ENCODE measurements around the gene KCNK10. TPM values are rescaled to one million over a fixed set of nuclear protein-coding genes. Genes with fewer than 3 reads are reported as not detected.

Gene KCNK10
- total and polyA plus RNA-seq, 7 donors, result under 0.01 to 0.60 (median 0.28) TPM; not detected in 1

DNA sequence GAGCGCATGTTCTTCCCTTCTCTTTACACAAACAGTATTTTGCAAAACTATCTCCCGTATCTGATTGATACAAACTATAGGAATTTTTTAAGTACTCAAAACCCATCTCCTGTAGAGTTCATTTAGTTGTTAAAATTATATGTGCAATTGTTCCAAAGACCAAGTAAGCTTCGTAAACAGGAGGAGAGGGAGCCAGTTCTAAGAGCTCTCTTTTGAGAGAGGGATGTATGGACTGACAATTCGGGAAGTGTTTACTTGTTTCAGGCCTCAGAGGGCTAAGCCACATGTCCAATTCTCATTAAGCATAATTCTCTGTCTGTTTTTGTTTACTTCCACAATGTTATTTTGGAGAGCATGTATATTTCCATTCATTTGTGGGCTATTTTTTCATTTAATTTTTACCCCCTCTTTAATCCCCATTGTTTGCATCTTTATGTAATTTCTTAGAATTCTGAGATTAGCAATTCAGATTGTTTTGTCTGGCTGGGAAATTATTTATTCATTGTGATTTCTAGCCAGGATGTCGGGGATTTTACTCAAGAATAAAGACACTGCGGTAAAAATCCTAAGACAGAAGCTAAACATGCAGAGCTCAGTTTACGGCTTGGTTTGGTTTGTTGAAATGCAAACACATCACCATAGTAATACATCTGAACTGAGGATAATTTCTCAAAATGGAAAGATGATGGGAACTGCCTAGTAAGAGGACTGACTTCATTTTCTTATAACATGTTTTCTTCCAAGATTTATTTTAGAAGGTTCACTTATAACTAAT is 126.8 kb downstream of the KCNK10 start:
- Histone ChIP-seq H3K27me3 (peaks cover 0 to 43% (median 0%) of the 10 kb centered on the region in 3 donors), H3K4me1 (no peaks in the 10 kb centered on the region), H3K4me3 (no peak overlapping the region), H3K9me3 (no peaks in the 10 kb centered on the region), H3K36me3 (no peaks in the 10 kb centered on the region), H3K27ac (no peak overlapping the region)
- TF ChIP-seq EP300 (IDR thresholded peaks at IDR 0.05) (no peak), POLR2AphosphoS5 (IDR thresholded peaks at IDR 0.05) (no peak), POLR2A (IDR thresholded peaks at IDR 0.05) (no peak)
- TF ChIP-seq, protein P1, sequence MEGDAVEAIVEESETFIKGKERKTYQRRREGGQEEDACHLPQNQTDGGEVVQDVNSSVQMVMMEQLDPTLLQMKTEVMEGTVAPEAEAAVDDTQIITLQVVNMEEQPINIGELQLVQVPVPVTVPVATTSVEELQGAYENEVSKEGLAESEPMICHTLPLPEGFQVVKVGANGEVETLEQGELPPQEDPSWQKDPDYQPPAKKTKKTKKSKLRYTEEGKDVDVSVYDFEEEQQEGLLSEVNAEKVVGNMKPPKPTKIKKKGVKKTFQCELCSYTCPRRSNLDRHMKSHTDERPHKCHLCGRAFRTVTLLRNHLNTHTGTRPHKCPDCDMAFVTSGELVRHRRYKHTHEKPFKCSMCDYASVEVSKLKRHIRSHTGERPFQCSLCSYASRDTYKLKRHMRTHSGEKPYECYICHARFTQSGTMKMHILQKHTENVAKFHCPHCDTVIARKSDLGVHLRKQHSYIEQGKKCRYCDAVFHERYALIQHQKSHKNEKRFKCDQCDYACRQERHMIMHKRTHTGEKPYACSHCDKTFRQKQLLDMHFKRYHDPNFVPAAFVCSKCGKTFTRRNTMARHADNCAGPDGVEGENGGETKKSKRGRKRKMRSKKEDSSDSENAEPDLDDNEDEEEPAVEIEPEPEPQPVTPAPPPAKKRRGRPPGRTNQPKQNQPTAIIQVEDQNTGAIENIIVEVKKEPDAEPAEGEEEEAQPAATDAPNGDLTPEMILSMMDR (IDR thresholded peaks at IDR 0.05), result no peak
- intact Hi-C loops (cut with DNase I), result no loop called here
- WGBS, 2 donors, result 79 to 85% methylated on average over 7 of the region's 7 CpGs
- no peak for DNase-seq

DNA sequence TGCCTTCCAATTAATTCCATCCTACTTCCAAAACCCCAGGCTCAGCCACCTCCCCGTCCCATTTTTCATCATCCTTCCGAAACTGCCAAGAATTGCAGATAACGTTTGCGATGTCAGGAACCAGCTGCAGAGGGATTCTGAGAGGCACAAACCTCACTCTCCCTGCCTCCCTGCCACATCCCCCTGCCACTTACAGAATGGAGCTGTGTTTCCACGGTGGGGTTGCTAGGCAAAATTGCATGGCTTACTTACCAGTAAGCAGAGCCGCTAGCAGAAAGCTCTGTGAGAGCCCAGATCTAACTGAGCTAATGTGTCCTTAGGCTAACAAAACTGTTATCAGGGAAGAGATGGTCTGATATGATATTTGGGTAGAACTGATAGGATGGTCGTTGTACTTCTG is 127.4 kb downstream of the KCNK10 start:
- Histone ChIP-seq H3K27ac (no peak overlapping the region), H3K36me3 (no peaks in the 10 kb centered on the region), H3K9me3 (no peaks in the 10 kb centered on the region), H3K27me3 (peaks cover 0 to 43% (median 0%) of the 10 kb centered on the region in 3 donors), H3K4me1 (no peaks in the 10 kb centered on the region), H3K4me3 (no peak overlapping the region)
- 55 to 73% methylated on average over 7 of the region's 7 CpGs for WGBS, 2 donors
- intact Hi-C loops (cut with DNase I), result no loop called here
- TF ChIP-seq EP300 (IDR thresholded peaks at IDR 0.05), result no peak
- TF ChIP-seq POLR2A (IDR thresholded peaks at IDR 0.05), result no peak
- TF ChIP-seq, protein P1 (IDR thresholded peaks at IDR 0.05), result no peak
- no peak for TF ChIP-seq POLR2AphosphoS5 (IDR thresholded peaks at IDR 0.05)
- DNase-seq, result no peak

DNA sequence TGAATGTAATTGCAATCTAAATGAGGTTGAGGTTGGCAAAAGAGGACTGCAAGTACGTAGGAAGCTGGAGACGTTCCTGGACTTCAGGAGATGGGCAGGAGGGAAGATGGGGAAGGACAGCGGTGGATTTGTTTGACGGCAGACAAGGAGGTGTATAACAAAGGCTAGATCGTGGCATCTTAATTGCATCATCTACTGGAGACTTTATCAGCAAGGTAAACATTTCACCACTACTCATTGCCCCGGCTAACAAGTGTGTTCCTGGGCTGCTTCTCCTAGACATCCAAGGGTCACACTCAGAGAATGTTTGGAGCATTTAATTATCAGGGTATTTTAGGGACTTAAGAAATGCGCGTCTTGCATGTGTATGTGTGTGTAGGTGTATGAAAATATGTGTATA is 128.5 kb downstream of the KCNK10 start:
- H3K36me3 ChIP-seq, result no peaks in the 10 kb centered on the region
- WGBS, 2 donors, result 17 to 51% methylated on average over 8 of the region's 8 CpGs
- intact Hi-C loops (cut with DNase I), result no loop called here
- no peak overlapping the region for H3K27ac ChIP-seq
- TF ChIP-seq, protein P1 (IDR thresholded peaks at IDR 0.05), result no peak
- DNase-seq, result no peak
- H3K4me1 ChIP-seq, result peaks cover 0 to 3% (median 0%) of the 10 kb centered on the region in 4 donors
- H3K27me3 ChIP-seq, result peaks cover 0 to 43% (median 0%) of the 10 kb centered on the region in 3 donors
- H3K4me3 ChIP-seq, result no peak overlapping the region
- no peaks in the 10 kb centered on the region for H3K9me3 ChIP-seq

DNA sequence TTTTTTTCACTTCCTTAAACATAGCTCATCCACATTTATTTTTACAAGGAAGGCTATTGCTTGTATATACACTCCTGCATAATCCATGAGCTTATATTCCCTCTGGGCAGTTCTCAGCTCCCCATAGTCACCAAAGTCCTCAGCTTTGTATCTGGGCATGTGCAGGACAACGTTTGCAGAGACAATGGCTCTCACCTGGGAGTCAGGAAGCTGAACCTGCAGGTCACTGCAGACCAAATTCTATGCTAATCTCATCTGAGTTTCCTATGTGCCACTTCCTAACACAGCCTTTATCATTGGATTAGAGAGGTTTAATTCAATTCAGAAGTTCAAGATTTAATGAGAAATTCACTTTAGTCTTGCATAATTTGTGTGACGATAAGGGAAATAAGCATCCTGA is 131.5 kb downstream of the KCNK10 start:
- H3K27ac ChIP-seq, result no peak overlapping the region
- WGBS, 2 donors, result 59 to 61% methylated on average over 2 of the region's 2 CpGs
- H3K4me3 ChIP-seq, result no peak overlapping the region
- intact Hi-C loops (cut with DNase I), result no loop called here
- H3K9me3 ChIP-seq, result no peaks in the 10 kb centered on the region
- no peak for DNase-seq
- TF ChIP-seq, protein P1 (IDR thresholded peaks at IDR 0.05), result no peak
- TF ChIP-seq EP300 (IDR thresholded peaks at IDR 0.05), result no peak
- no peak for TF ChIP-seq POLR2A (IDR thresholded peaks at IDR 0.05)
- TF ChIP-seq POLR2AphosphoS5 (IDR thresholded peaks at IDR 0.05), result no peak
- no peaks in the 10 kb centered on the region for H3K36me3 ChIP-seq
- H3K27me3 ChIP-seq, result peaks cover 0 to 43% (median 0%) of the 10 kb centered on the region in 3 donors
- peaks cover 0 to 11% (median 0%) of the 10 kb centered on the region in 4 donors for H3K4me1 ChIP-seq

All from sigmoid colon (tissue), 7 donors.